ENCODE data around the gene IFT22. TPM values are rescaled to one million over a fixed set of nuclear protein-coding genes. Genes with fewer than 3 reads are reported as not detected.

The IFT22 gene
- total and polyA plus RNA-seq, 2 of the 4 experiments (the other 2 are of a cell fraction), result 29.3 to 34.1 TPM

DNA sequence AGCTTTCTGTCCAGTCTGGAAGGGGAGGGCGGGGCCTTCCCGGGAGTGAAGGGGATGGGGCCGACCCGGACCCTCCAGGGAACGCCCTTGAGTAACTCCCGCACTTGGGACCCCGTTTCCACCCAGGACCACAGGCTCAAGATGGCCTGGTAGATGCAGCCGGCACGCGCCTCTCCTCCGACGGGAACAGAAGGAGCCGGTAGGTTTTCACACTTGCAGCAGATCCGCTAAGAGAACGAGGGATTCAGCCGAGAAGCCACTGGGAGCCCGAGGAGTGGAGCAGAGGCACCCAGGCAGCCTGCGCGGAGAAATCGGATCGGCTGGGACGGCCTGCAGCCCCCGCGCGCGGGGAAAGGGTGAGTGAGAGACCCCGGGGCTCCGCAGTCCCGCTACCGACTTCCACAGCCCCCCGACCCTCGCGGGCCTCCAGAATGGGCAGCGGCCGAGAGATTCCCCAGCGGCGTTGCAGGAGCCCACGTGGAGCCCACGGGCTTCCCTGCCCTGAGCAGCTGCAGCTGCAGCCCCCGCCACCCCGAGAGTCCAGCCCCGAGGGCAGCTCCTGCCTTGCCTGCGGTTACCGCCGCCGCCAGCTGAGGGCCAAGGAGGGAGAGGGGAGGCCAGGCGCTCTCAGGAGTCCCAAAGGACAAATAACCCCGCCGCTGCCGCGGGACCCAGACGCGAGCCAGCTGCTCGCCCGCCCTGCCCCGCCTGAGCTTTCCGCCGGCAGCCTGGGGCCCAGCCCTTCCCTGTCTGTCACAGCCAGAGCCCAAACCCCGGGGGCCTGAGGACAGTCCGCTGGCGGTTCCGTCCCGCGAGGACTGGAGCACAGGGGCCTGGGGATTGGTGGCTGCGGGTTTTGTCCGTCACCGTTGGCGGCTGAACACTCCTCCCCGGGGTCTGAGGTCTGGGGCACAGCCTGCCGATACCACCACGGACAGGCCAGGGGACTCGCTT lies 21.8 kb downstream of the IFT22 start:
- dilution Hi-C loops (cut with HindIII; ENCODE audit: low sequenced_read_pairs, unreplicated experiment) (no loop called here), in situ Hi-C loops (cut with MboI; ENCODE audit: low sequenced_read_pairs) (loop anchor here (25.0 kb wide), 1 partner anchor 1312 kb away; the partner anchor contains the start of gene AZGP1), intact Hi-C loops (cut with micrococcal nuclease) (no loop called here)
- Histone ChIP-seq H2BK15ac (ENCODE audit: low read depth, low read length) (no peak overlapping the region), H3K27me3 (ENCODE audit: control insufficient read depth, insufficient read depth, low read length) (peaks cover 61% of the 10 kb centered on the region), H3K9me1 (ENCODE audit: insufficient read depth, low read length) (no peaks in the 10 kb centered on the region), H4K91ac (ENCODE audit: insufficient read depth, low read depth, low read length) (no peak overlapping the region), H3K4me1 (ENCODE audit: control insufficient read depth, insufficient read depth, low read length) (no peaks in the 10 kb centered on the region), H2BK120ac (ENCODE audit: low read depth, low read length) (no peak overlapping the region), H3K56ac (ENCODE audit: extremely low read depth, insufficient read depth, low read length) (no peak overlapping the region), H2AK9ac (replicated peaks; ENCODE audit: low read depth, low read length, poor library complexity) (no peak overlapping the region), H3K4me2 (ENCODE audit: low read depth, low read length) (no peak overlapping the region), H4K5ac (ENCODE audit: low read depth, low read length) (no peak overlapping the region), H3K9ac (ENCODE audit: low read depth, low read length) (no peak overlapping the region), H4K8ac (ENCODE audit: low read depth in 2 of 2, low read length in 2 of 2) (no peak overlapping the region), H3K36me3 (ENCODE audit: control insufficient read depth, insufficient read depth, low read length) (no peaks in the 10 kb centered on the region), H2AK5ac (ENCODE audit: low read depth, low read length) (no peak overlapping the region), H4K20me1 (ENCODE audit: insufficient read depth, low read length) (no peaks in the 10 kb centered on the region), H3K4ac (ENCODE audit: low read depth, low read length) (no peak overlapping the region), H3K79me1 (ENCODE audit: low read depth in 1 of 2, low read length in 2 of 2) (no peaks in the 10 kb centered on the region), H3K9me3 (ENCODE audit: control insufficient read depth, insufficient read depth, low read length) (peaks cover 31% of the 10 kb centered on the region), H3K27ac (ENCODE audit: insufficient read depth, low read length) (no peak overlapping the region), H2AFZ (replicated peaks; ENCODE audit: low read length, poor library complexity) (no peak overlapping the region), H2BK5ac (ENCODE audit: low read depth, low read length, poor library complexity, severe bottlenecking) (no peak overlapping the region), H3K18ac (ENCODE audit: low read depth, low read length) (no peak overlapping the region), H3K14ac (replicated peaks; ENCODE audit: low read depth, low read length) (no peak overlapping the region), H3K23ac (ENCODE audit: low read depth, low read length) (no peak overlapping the region), H2BK20ac (ENCODE audit: low read depth, low read length) (no peak overlapping the region), H3K4me3 (ENCODE audit: insufficient read depth, low read depth, low read length) (no peak overlapping the region)
- ATAC-seq (ENCODE audit: low read depth) (peak; percentile 58), DNase-seq (no peak)
- ChIA-PET POLR2A (ENCODE audit: unreplicated experiment) (no interaction called here), CTCF (no interaction called here)
- BruUV-seq (replicated peaks), result no TSS peak
- 2% methylated on average over 23 of the region's 72 CpGs; no CpG with 5 or more reads in 1 of the 2 experiments for WGBS, 2 experiments (ENCODE audit: extremely low coverage in 2 of 2, insufficient read length in 1 of 2)
- no peak for TF ChIP-seq RFX5 (IDR thresholded peaks at IDR 0.05; ENCODE audit: low read depth, low read length)
- no peak for TF ChIP-seq USF2 (IDR thresholded peaks at IDR 0.05; ENCODE audit: low read depth, low read length)
- no peak for TF ChIP-seq MAZ (IDR thresholded peaks at IDR 0.05; ENCODE audit: borderline replicate concordance, low read depth, low read length)
- TF ChIP-seq CTCF (conservative IDR thresholded peaks at IDR 0.05; ENCODE audit: low read depth, low read length), result no peak
- no peak for TF ChIP-seq CHD1 (IDR thresholded peaks at IDR 0.05; ENCODE audit: low read depth, low read length)
- TF ChIP-seq ELK1 (IDR thresholded peaks at IDR 0.05; ENCODE audit: borderline replicate concordance, low read depth, low read length), result no peak
